ENCODE results near the gene GLYAT.
"Not testable (repeated sequence)": the region's sequence is repeated elsewhere in the genome, so short reads cannot be mapped to it uniquely, and the experiment has no call there.

GRCh38 chr11:58696825-58697224 lies 34.9 kb downstream of the GLYAT start:
- not testable (repeated sequence) for TF ChIP-seq ELF4 (IDR thresholded peaks at IDR 0.05); FOXM1 (IDR thresholded peaks at IDR 0.05; ENCODE audit: borderline replicate concordance); NFRKB (IDR thresholded peaks at IDR 0.05); TARDBP (IDR thresholded peaks at IDR 0.05); CTBP1 (IDR thresholded peaks at IDR 0.05; ENCODE audit: borderline replicate concordance); BHLHE40 (IDR thresholded peaks at IDR 0.05; ENCODE audit: borderline replicate concordance); HDGF (IDR thresholded peaks at IDR 0.05; ENCODE audit: borderline replicate concordance)
